GM12878 (cell line): ENCODE results near the gene BMP7. TPM values are rescaled to one million over a fixed set of nuclear protein-coding genes. Genes with fewer than 3 reads are reported as not detected.
A peak's percentile ranks its signal among the peaks of the same experiment; 100 is the strongest.

Experiments used
- ATAC-seq: fragments of 200-7000 bp; cut with Tn5 transposase; 3 replicates; pipeline ENCODE4 v1.9.1; 2020; ENCODE audit warnings: mild to moderate bottlenecking, moderate library complexity
- BruUV-seq: library from RNA; stranded (reverse); fragments of 400-500 nt; replicated peaks from 2 replicates; lab custom pipeline; 2021; lab: Mats Ljungman, UMichigan
- CTCF ChIA-PET: fragments of 300-600 bp; sonication (Branson Sonifier 250); formaldehyde crosslinking; extraction: SDS; loops from one replicate; lab custom pipeline; 2021; ENCODE audit warnings: inconsistent platforms; lab: Yijun Ruan, JAX
- POLR2A ChIA-PET: fragments of 350-600 bp; formaldehyde crosslinking; extraction: SDS; loops from one replicate; lab custom pipeline; 2021; ENCODE audit warnings: inconsistent platforms; lab: Charles Lee
- RAD21 ChIA-PET: fragments of 300-600 bp; sonication (Branson Sonifier 250); formaldehyde crosslinking; loops from one replicate; lab custom pipeline; 2023; ENCODE audit warnings: antibody characterized with exemption; ENCODE audit not compliant: unreplicated experiment; lab: Charles Lee
- SMC1A ChIA-PET: fragments of 300-600 bp; sonication (Branson Sonifier 250); formaldehyde crosslinking; loops from one replicate; lab custom pipeline; 2023; ENCODE audit not compliant: unreplicated experiment, uncharacterized antibody; lab: Charles Lee
- DNase-seq: peaks from one replicate; pipeline ENCODE4 v3.0.0-alpha.2; 2011; ENCODE audit warnings: low read depth, low spot score
- FAIRE-seq: peaks from 3 replicates; lab custom pipeline; 2011; peaks lifted over from hg19 to GRCh38; lab: Jason Lieb, UNC
- H2AFZ ChIP-seq: 2 replicates; pipeline ENCODE4 v1.6.0; 2011; ENCODE audit warnings: low read depth, low read length, control low read depth; ENCODE audit not compliant: control insufficient read depth
- H3K27ac ChIP-seq: 2 replicates; pipeline ENCODE4 v1.5.1; 2011; ENCODE audit warnings: control low read depth; ENCODE audit not compliant: control insufficient read depth, insufficient read depth
- H3K27me3 ChIP-seq, 2 experiments: replicated peaks in 1 of 2; 2 replicates each; pipeline versions ENCODE4 v1.6.0 to v1.6.1; 2011; ENCODE audit warnings: low read length in 1 of 2; ENCODE audit not compliant: control insufficient read depth in 2 of 2, insufficient read depth in 2 of 2
- H3K36me3 ChIP-seq, 2 experiments: 2 replicates each; pipeline ENCODE4 v1.5.1; 2011; ENCODE audit warnings: low read length in 1 of 2; ENCODE audit not compliant: control insufficient read depth in 2 of 2, insufficient read depth in 2 of 2
- H3K4me1 ChIP-seq: 2 replicates; pipeline ENCODE4 v1.6.1; 2011; ENCODE audit warnings: mild to moderate bottlenecking, low read length, moderate library complexity, mixed read lengths; ENCODE audit not compliant: control insufficient read depth, insufficient read depth
- H3K4me2 ChIP-seq: 2 replicates; pipeline ENCODE4 v1.6.0; 2011; ENCODE audit warnings: control low read depth; ENCODE audit not compliant: control insufficient read depth, insufficient read depth
- H3K4me3 ChIP-seq: fragments of 200-600 bp; sonication (generic); 2 replicates; pipeline ENCODE4 v1.5.1; 2016
- H3K79me2 ChIP-seq: 2 replicates; pipeline ENCODE4 v1.6.0; 2011; ENCODE audit warnings: low read length; ENCODE audit not compliant: control insufficient read depth, insufficient read depth
- H3K9ac ChIP-seq: 2 replicates; pipeline ENCODE4 v1.8.0; 2011; ENCODE audit warnings: low read length, control low read depth, mixed read lengths; ENCODE audit not compliant: control insufficient read depth, insufficient read depth
- H3K9me3 ChIP-seq: replicated peaks from 3 replicates; pipeline ENCODE4 v1.5.1; 2011; ENCODE audit warnings: mild to moderate bottlenecking, low read length; ENCODE audit not compliant: control insufficient read depth, insufficient read depth
- H4K20me1 ChIP-seq: 2 replicates; pipeline ENCODE4 v1.6.0; 2011; ENCODE audit not compliant: control insufficient read depth, insufficient read depth
- FOS ChIP-seq: IDR thresholded peaks from 3 replicates; pipeline ENCODE4 v1.6.1; 2011; ENCODE audit warnings: borderline replicate concordance; ENCODE audit not compliant: insufficient read length; ENCODE audit errors: extremely low read depth
- NFXL1 ChIP-seq: fragments of 450-650 bp; IDR thresholded peaks from 2 replicates; pipeline ENCODE4 v1.6.1; 2017; ENCODE audit warnings: antibody characterized with exemption, mild to moderate bottlenecking, borderline replicate concordance
- ZBTB11 ChIP-seq: fragments of 450-650 bp; formaldehyde crosslinking; IDR thresholded peaks from 2 replicates; pipeline ENCODE4 v1.5.0; 2022; ENCODE audit warnings: mild to moderate bottlenecking, missing genetic modification characterization
- WGBS: methylation state at CpG from one replicate; pipeline ENCODE4 v1.1.6; 2016; ENCODE audit warnings: low lambda C conversion rate; ENCODE audit not compliant: insufficient replicate concordance, insufficient coverage; ENCODE audit errors: missing lambda C conversion rate; 5-methylcytosine and 5-hydroxymethylcytosine counted together
- in situ Hi-C: fragments of 300-500 bp; cut with MboI; formaldehyde crosslinking; loops from 9 replicates; pipeline ENCODE4 v1.14.3; 2018; ENCODE audit warnings: mixed read lengths
- intact Hi-C: fragments of 100-400 bp; cut with micrococcal nuclease; formaldehyde crosslinking; loops from one replicate; pipeline ENCODE4 v1.14.2; 2022; ENCODE audit not compliant: unreplicated experiment
- polyA plus RNA-seq, 11 experiments: library from polyadenylated mRNA; depleted of rRNA in 4 of 11; unstranded in 6 of 11; stranded (reverse) in 5 of 11; fragments of >200 nt; fragmentation: Nextera tagmentation in 4 of 11; fragmentation: Illumina TruSeq in 1 of 11; extraction: Ambion mirVana in 4 of 11; extraction: Trizol in 1 of 11; gene quantifications; 1 replicate in 1 of 11; 2 replicates in 10 of 11; pipeline versions ENCODE4 v1.2.1 to v1.2.3, GENCODE V29; 2011 to 2016; ENCODE audit warnings: inconsistent platforms in 2 of 11, missing spikeins in 2 of 11, low read depth in 1 of 11
- total RNA-seq, 4 experiments: library from RNA; depleted of rRNA in 3 of 4; stranded (reverse); fragments of >200 nt in 3 of 4; fragmentation: Illumina TruSeq in 1 of 4; extraction: Trizol in 1 of 4; gene quantifications; 2 replicates each; pipeline versions ENCODE4 v1.2.1 to v1.2.3, GENCODE V29; 2013 to 2021

BMP7 gene
- total and polyA plus RNA-seq, 10 of the 15 experiments (the other 5 are each of a cell fraction or from before 2014, with no cell fraction given), result 0.18 to 0.51 (median 0.28) TPM; not detected in 7

GRCh38 chr20:57255183-57255582 lies 11.3 kb downstream of the BMP7 start:
- ATAC-seq, result no peak
- H4K20me1 ChIP-seq, result no peaks in the 10 kb centered on the region
- H3K79me2 ChIP-seq, result no peaks in the 10 kb centered on the region
- H2AFZ ChIP-seq, result no peak overlapping the region
- ChIA-PET SMC1A (no interaction called here), POLR2A (no interaction called here), CTCF (no interaction called here), RAD21 (no interaction called here)
- no peak overlapping the region for H3K4me2 ChIP-seq
- peak; percentile 66; the same call in 1 of the 2 replicates for TF ChIP-seq NFXL1
- TF ChIP-seq ZBTB11 (CRISPR knock-in tag), result no peak
- TF ChIP-seq FOS, result no peak
- no peak overlapping the region for H3K4me3 ChIP-seq
- H3K9me3 ChIP-seq, result no peaks in the 10 kb centered on the region
- no peak overlapping the region for H3K27ac ChIP-seq
- no peaks in the 10 kb centered on the region for H3K4me1 ChIP-seq
- H3K9ac ChIP-seq, result no peak overlapping the region
- 0% methylated on average over 1 of the region's 1 CpG for WGBS
- BruUV-seq, result no TSS peak
- no peak for FAIRE-seq
- intact Hi-C loops (no loop called here), in situ Hi-C loops (no loop called here)
- no peaks in the 10 kb centered on the region for H3K36me3 ChIP-seq
- peaks cover 0 to 3% of the 10 kb centered on the region in 2 experiments; a peak in 2 of 4 replicates for H3K27me3 ChIP-seq
- no peak for DNase-seq
